ENCODE results near the gene LGMN.

DNA sequence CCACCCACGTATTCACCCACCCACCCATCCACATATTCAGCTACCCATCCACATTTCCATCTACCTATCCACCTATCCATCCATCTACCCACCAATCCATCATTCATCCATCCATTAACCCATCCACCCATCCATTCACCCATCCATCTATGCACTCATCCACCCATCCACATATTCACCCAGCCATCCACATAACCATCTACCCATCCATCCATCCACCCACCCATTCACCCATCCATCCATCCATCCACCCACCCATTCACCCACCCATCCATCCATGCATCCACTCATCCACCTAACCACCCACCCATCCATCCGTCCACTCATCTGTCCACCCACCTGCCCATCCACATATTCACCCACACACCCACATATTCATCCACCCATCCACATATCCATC is 70.5 kb downstream of the LGMN start:
- TF ChIP-seq ZNF274 (IDR thresholded peaks at IDR 0.05; ENCODE audit: low read depth, low read length) (no peak), SUZ12 (IDR thresholded peaks at IDR 0.05; ENCODE audit: extremely low read depth, insufficient read depth, insufficient read length) (no peak), YY1 (IDR thresholded peaks at IDR 0.05; ENCODE audit: insufficient read depth, insufficient read length) (no peak)

All from NT2/D1 (cell line).